ENCODE results near the gene PRDM1. TPM values are rescaled to one million over a fixed set of nuclear protein-coding genes. Genes with fewer than 3 reads are reported as not detected.

Gene PRDM1
- total RNA-seq, 4 donors from 2014 or later = 18.3 to 75.8 (median 35.4) TPM

DNA sequence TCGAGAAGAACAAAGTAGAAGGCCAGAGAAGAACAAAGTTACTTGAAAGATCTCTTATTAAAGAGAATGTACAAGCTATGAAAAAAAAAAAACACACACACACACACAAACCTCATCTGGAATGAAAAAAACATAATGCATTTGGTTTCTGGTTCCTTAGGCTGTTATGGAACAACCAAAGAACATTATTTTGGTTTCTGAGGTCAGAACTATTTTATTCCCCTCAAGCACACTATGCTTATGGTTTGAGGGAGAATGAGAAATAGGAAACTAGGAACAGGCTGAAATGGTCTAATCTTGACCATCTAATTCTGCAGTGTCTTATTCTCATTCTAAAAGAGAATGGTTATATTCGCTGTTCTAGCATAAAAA lies 8.8 kb downstream of the PRDM1 start:
- Histone ChIP-seq H3K4me3 (no peak overlapping the region), H3K36me3 (peaks cover 0 to 18% (median 0%) of the 10 kb centered on the region in 3 donors), H3K27me3 (no peaks in the 10 kb centered on the region), H3K4me1 (peaks cover 6 to 73% (median 7%) of the 10 kb centered on the region in 3 donors), H3K9me3 (no peaks in the 10 kb centered on the region), H3K27ac (peak overlapping the region in 2 of 4 donors; percentile 1 to 19)
- TF ChIP-seq POLR2A (IDR thresholded peaks at IDR 0.05) = no peak
- WGBS, 2 donors = 88 to 94% methylated on average over 2 of the region's 2 CpGs
- DNase-seq = no peak
- intact Hi-C loops (cut with DNase I) = no loop called here

DNA sequence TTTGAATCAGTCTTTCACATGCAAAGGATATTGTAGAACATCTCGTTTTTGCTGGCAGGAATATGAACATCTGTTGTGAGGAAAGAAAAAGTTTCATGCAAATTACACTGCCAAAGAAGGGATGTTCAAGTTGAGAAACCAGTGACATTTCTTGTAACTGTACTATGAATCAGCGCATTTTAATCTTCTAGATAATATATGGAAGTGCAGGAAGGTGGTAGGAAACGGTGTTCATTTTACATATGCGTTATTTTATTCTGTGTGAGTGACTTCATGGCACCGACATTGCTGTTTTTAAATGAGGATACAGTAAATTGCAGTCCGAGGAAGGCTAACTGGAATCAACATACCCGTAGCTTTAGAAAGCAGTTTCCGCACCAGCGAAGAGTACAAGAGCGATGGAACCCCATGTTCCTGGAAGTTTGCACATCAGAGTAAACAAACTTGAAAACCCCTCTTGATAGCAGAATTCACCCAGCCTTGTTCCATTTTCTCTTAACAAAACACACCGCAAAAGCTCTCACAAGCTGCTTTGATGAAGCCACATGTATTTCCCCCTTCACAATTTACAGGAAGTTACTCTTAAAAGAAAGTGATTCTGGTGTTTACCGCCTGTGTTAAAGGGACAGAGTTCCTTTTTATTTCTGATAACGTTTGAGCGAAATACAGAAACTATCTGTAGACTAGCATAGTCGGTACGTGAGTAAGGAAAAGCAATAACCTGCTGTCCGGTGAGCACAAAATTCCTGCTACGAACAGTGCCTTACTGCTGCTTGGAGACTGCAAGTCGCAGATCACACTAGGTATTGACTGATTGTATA lies 11.5 kb downstream of the PRDM1 start:
- Histone ChIP-seq H3K9me3 (no peaks in the 10 kb centered on the region), H3K4me3 (peak overlapping the region; percentile 31 to 67 (median 54)), H3K4me1 (peaks cover 15 to 84% (median 21%) of the 10 kb centered on the region in 3 donors), H3K36me3 (peaks cover 0 to 8% (median 0%) of the 10 kb centered on the region in 3 donors), H3K27me3 (no peaks in the 10 kb centered on the region), H3K27ac (peak overlapping the region; percentile 83 to 90 (median 90))
- TF ChIP-seq, protein P1, sequence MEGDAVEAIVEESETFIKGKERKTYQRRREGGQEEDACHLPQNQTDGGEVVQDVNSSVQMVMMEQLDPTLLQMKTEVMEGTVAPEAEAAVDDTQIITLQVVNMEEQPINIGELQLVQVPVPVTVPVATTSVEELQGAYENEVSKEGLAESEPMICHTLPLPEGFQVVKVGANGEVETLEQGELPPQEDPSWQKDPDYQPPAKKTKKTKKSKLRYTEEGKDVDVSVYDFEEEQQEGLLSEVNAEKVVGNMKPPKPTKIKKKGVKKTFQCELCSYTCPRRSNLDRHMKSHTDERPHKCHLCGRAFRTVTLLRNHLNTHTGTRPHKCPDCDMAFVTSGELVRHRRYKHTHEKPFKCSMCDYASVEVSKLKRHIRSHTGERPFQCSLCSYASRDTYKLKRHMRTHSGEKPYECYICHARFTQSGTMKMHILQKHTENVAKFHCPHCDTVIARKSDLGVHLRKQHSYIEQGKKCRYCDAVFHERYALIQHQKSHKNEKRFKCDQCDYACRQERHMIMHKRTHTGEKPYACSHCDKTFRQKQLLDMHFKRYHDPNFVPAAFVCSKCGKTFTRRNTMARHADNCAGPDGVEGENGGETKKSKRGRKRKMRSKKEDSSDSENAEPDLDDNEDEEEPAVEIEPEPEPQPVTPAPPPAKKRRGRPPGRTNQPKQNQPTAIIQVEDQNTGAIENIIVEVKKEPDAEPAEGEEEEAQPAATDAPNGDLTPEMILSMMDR (IDR thresholded peaks at IDR 0.05) = no peak
- peak in 1 of 4 donors; percentile 45 for TF ChIP-seq POLR2A (IDR thresholded peaks at IDR 0.05)
- intact Hi-C loops (cut with DNase I) = no loop called here
- WGBS, 2 donors = 2 to 3% methylated on average over 19 of the region's 19 CpGs
- DNase-seq = peak; percentile 25

DNA sequence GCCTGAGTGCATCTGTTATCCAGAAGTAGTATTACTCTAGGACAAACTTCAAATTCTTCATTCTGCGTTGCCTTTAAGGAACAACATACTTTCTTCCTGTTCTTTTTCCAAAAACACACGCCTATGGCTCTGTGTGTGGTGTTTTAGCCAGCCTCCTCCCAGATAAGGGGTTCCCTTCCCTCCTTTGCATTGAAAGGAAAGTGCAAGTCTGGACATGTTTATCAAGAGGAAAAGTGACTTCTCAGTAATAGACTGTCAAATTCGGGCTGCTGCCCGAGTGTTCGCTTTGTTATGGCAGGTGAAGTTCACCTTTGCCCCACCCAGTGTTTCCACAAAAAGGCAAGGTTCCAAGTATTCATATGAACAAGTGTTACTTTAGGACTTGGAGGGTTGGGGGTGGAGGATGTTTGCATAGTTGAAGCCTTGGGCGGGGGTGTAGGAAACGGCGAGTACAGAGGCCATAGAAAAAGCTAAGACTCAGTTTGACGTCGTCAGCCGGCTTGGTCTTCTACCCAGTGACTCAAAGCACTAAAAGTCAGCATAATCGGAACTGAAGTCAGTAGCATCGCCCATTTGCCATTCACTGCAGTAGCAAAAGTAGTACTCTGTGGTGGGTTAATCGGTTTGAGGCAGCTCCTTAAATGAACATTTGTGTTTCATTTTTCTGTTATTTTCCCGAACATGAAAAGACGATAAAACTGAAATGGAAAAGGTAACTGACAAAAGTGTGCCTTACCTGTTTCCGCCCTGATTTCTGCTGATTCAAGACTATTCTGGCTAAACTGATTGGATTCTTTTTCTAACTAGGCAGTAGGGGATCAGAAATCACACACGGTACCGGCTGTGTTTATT lies 12.5 kb downstream of the PRDM1 start:
- H3K27me3 ChIP-seq = no peaks in the 10 kb centered on the region
- peak overlapping the region; percentile 31 to 67 (median 54) for H3K4me3 ChIP-seq
- H3K4me1 ChIP-seq = peaks cover 15 to 87% (median 25%) of the 10 kb centered on the region in 3 donors
- H3K9me3 ChIP-seq = no peaks in the 10 kb centered on the region
- WGBS, 2 donors = 12 to 21% methylated on average over 19 of the region's 19 CpGs
- intact Hi-C loops (cut with DNase I) = no loop called here
- no peak for DNase-seq
- TF ChIP-seq, protein P1 (IDR thresholded peaks at IDR 0.05) = no peak
- TF ChIP-seq POLR2A (IDR thresholded peaks at IDR 0.05) = peak in 2 of 4 donors; percentile 43 to 74
- peaks cover 0 to 8% (median 0%) of the 10 kb centered on the region in 3 donors for H3K36me3 ChIP-seq
- H3K27ac ChIP-seq = peak overlapping the region; percentile 83 to 90 (median 90)

DNA sequence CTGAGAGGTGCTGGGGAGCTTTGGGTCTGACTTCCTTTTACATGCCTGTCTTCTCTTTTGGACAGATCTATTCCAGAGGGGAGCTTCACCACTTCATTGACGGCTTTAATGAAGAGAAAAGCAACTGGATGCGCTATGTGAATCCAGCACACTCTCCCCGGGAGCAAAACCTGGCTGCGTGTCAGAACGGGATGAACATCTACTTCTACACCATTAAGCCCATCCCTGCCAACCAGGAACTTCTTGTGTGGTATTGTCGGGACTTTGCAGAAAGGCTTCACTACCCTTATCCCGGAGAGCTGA lies 13.1 kb downstream of the PRDM1 start:
- TF ChIP-seq, protein P1 (IDR thresholded peaks at IDR 0.05) = no peak
- TF ChIP-seq POLR2A (IDR thresholded peaks at IDR 0.05) = no peak
- no peak for DNase-seq
- 25 to 32% methylated on average over 7 of the region's 7 CpGs for WGBS, 2 donors
- peaks cover 15 to 91% (median 26%) of the 10 kb centered on the region in 3 donors for H3K4me1 ChIP-seq
- peak overlapping the region; percentile 31 to 67 (median 54) for H3K4me3 ChIP-seq
- peak overlapping the region; percentile 83 to 90 (median 90) for H3K27ac ChIP-seq
- H3K36me3 ChIP-seq = peaks cover 0 to 11% (median 0%) of the 10 kb centered on the region in 3 donors
- no peaks in the 10 kb centered on the region for H3K9me3 ChIP-seq
- H3K27me3 ChIP-seq = no peaks in the 10 kb centered on the region
- intact Hi-C loops (cut with DNase I) = no loop called here

DNA sequence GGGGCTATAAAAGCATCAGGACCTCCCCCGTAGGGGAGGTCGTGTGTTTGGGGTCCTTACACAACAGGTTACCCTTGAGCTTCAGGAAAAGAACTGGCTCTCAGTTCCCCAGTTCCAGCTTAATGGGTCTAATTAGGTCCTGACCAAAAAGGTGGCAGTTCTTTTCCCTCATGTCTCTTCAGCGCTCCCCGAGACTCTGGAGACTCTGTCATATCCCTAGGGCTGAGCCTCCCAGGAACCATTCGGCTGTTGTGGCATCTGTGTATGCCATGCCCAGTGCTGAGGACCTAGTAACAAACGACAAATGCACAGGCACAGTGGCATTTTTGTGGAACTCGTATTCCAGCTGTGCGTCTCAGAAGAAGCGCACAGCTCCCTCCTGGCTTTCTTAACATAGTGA lies 14.6 kb downstream of the PRDM1 start:
- Histone ChIP-seq H3K4me3 (peak overlapping the region in 3 of 4 donors; percentile 8 to 67 (median 52)), H3K4me1 (peaks cover 15 to 84% (median 26%) of the 10 kb centered on the region in 3 donors), H3K9me3 (no peaks in the 10 kb centered on the region), H3K27me3 (no peaks in the 10 kb centered on the region), H3K36me3 (peaks cover 5 to 23% (median 6%) of the 10 kb centered on the region in 3 donors), H3K27ac (peak overlapping the region; percentile 83 to 90 (median 90))
- 78 to 83% methylated on average over 9 of the region's 9 CpGs for WGBS, 2 donors
- intact Hi-C loops (cut with DNase I) = no loop called here
- no peak for DNase-seq
- TF ChIP-seq, protein P1 (IDR thresholded peaks at IDR 0.05) = no peak
- peak in 1 of 4 donors; percentile 16 for TF ChIP-seq POLR2A (IDR thresholded peaks at IDR 0.05)

Measured in esophagus squamous epithelium (tissue), 5 donors.